NCI-H510A treated with DMSO at 0.1 percent for 48 hours (cell line): ENCODE results near the gene HPSE2.
"Not testable (repeated sequence)": the region's sequence is repeated elsewhere in the genome, so short reads cannot be mapped to it uniquely, and the experiment has no call there.

Experiments
- DNase-seq: peaks from one replicate; lab custom pipeline; 2025; lab: John Stamatoyannopoulos, UW

The HPSE2 gene

GRCh38 chr10:99161165-99161564, 74.5 kb downstream of the HPSE2 start:
- DNase-seq, result no peak

GRCh38 chr10:99143651-99144050, 92.0 kb downstream of the HPSE2 start:
- no peak for DNase-seq

- no peak for DNase-seq
These were observed 92.6 kb downstream of the HPSE2 start for GRCh38 chr10:99143011-99143410.

- not testable (repeated sequence) for DNase-seq
These were observed 102.8 kb downstream of the HPSE2 start for GRCh38 chr10:99132897-99133296.

GRCh38 chr10:99125879-99126278, 109.8 kb downstream of the HPSE2 start:
- no peak for DNase-seq

- DNase-seq, result no peak
These were observed 111.3 kb downstream of the HPSE2 start for GRCh38 chr10:99124376-99124775.

GRCh38 chr10:99123851-99124250, 111.8 kb downstream of the HPSE2 start:
- DNase-seq, result no peak

- no peak for DNase-seq
These were observed 112.3 kb downstream of the HPSE2 start for GRCh38 chr10:99123336-99123735.

- no peak for DNase-seq
These were observed 116.3 kb downstream of the HPSE2 start for GRCh38 chr10:99119258-99119748.

- no peak for DNase-seq
These were observed 119.9 kb downstream of the HPSE2 start for GRCh38 chr10:99115703-99116102.

- DNase-seq, result no peak
These were observed 150.3 kb downstream of the HPSE2 start for GRCh38 chr10:99085358-99085757.

GRCh38 chr10:99084161-99084560, 151.5 kb downstream of the HPSE2 start:
- no peak for DNase-seq

- no peak for DNase-seq
These were observed 155.2 kb downstream of the HPSE2 start for GRCh38 chr10:99080275-99080945.

GRCh38 chr10:99062591-99062990, 173.1 kb downstream of the HPSE2 start:
- no peak for DNase-seq

GRCh38 chr10:99058762-99059161, 176.9 kb downstream of the HPSE2 start:
- no peak for DNase-seq

- no peak for DNase-seq
These were observed 177.5 kb downstream of the HPSE2 start for GRCh38 chr10:99057936-99058690.

GRCh38 chr10:99045671-99046070, 190.0 kb downstream of the HPSE2 start:
- DNase-seq, result no peak

GRCh38 chr10:99042051-99042771, 193.4 kb downstream of the HPSE2 start:
- no peak for DNase-seq

- DNase-seq, result no peak
These were observed 194.2 kb downstream of the HPSE2 start for GRCh38 chr10:99041468-99041867.

- no peak for DNase-seq
These were observed 221.8 kb downstream of the HPSE2 start for GRCh38 chr10:99013885-99014284.

GRCh38 chr10:99010286-99010685, 225.4 kb downstream of the HPSE2 start:
- no peak for DNase-seq

- DNase-seq, result no peak
These were observed 227.6 kb downstream of the HPSE2 start for GRCh38 chr10:99008054-99008453.

GRCh38 chr10:99007457-99007856, 228.2 kb downstream of the HPSE2 start:
- DNase-seq, result no peak
